ENCODE results near the gene PACRG. TPM values are rescaled to one million over a fixed set of nuclear protein-coding genes. Genes with fewer than 3 reads are reported as not detected.

PACRG gene
- polyA plus RNA-seq, 1 of the 3 experiments (the other 2 are of a cell fraction), result 0.56 TPM

DNA sequence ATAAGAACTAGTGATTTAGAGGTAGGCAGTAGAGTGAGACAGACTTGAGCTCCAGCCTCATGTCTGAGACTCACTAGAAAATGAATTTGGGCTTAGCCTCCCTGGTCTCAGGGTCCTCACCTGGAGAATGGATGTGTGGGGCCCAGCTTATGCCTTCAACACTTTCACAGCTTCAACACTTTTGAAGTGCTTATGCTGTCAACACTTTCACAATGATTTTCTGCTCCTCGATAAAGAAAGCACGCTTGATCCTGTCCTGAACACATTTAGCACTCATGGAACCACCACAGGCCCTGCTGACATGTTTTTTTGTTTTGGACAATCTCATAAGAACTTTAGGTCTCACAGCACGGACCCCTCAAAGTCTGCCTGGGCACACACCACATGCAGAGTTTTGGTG, 229.3 kb downstream of the PACRG start:
- Histone ChIP-seq H3K27ac (ENCODE audit: low read depth in 2 of 2, low read length in 1 of 2) (no peak overlapping the region), H2AFZ (ENCODE audit: low read depth) (no peak overlapping the region), H3K27me3 (ENCODE audit: insufficient read depth) (no peaks in the 10 kb centered on the region), H3K9me2 (no peaks in the 10 kb centered on the region), H3K4me1 (ENCODE audit: control insufficient read depth in 1 of 2, insufficient read depth in 2 of 2, low read depth in 1 of 2, low read length in 1 of 2) (peaks cover 0 to 3% of the 10 kb centered on the region in 2 experiments; a peak in 2 of 4 replicates), H3K9me3 (no peaks in the 10 kb centered on the region), H4K20me1 (ENCODE audit: insufficient read depth) (no peaks in the 10 kb centered on the region), H3K79me2 (ENCODE audit: insufficient read depth) (no peaks in the 10 kb centered on the region), H3K4me2 (no peak overlapping the region), H3K9ac (no peak overlapping the region), H3K36me3 (replicated peaks in 1 of 2; ENCODE audit: control insufficient read depth in 1 of 2, insufficient read depth in 2 of 2, low read length in 1 of 2) (no peaks in the 10 kb centered on the region), H3F3A (replicated peaks; ENCODE audit: insufficient read depth) (no peaks in the 10 kb centered on the region), H3K4me3 (ENCODE audit: low read depth in 2 of 2, low read length in 1 of 2) (no peak overlapping the region)
- no peak for TF ChIP-seq MEF2A (IDR thresholded peaks at IDR 0.05; ENCODE audit: borderline replicate concordance, low read depth)
- TF ChIP-seq, protein P1, sequence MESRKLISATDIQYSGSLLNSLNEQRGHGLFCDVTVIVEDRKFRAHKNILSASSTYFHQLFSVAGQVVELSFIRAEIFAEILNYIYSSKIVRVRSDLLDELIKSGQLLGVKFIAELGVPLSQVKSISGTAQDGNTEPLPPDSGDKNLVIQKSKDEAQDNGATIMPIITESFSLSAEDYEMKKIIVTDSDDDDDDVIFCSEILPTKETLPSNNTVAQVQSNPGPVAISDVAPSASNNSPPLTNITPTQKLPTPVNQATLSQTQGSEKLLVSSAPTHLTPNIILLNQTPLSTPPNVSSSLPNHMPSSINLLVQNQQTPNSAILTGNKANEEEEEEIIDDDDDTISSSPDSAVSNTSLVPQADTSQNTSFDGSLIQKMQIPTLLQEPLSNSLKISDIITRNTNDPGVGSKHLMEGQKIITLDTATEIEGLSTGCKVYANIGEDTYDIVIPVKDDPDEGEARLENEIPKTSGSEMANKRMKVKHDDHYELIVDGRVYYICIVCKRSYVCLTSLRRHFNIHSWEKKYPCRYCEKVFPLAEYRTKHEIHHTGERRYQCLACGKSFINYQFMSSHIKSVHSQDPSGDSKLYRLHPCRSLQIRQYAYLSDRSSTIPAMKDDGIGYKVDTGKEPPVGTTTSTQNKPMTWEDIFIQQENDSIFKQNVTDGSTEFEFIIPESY (IDR thresholded peaks at IDR 0.05; ENCODE audit: borderline replicate concordance, low read depth), result no peak
- no peak for TF ChIP-seq RAD21 (IDR thresholded peaks at IDR 0.05; ENCODE audit: low read length)
- TF ChIP-seq NFIC (IDR thresholded peaks at IDR 0.05; ENCODE audit: borderline replicate concordance), result no peak
- no peak for TF ChIP-seq TCF12 (IDR thresholded peaks at IDR 0.05)
- TF ChIP-seq, protein P2, sequence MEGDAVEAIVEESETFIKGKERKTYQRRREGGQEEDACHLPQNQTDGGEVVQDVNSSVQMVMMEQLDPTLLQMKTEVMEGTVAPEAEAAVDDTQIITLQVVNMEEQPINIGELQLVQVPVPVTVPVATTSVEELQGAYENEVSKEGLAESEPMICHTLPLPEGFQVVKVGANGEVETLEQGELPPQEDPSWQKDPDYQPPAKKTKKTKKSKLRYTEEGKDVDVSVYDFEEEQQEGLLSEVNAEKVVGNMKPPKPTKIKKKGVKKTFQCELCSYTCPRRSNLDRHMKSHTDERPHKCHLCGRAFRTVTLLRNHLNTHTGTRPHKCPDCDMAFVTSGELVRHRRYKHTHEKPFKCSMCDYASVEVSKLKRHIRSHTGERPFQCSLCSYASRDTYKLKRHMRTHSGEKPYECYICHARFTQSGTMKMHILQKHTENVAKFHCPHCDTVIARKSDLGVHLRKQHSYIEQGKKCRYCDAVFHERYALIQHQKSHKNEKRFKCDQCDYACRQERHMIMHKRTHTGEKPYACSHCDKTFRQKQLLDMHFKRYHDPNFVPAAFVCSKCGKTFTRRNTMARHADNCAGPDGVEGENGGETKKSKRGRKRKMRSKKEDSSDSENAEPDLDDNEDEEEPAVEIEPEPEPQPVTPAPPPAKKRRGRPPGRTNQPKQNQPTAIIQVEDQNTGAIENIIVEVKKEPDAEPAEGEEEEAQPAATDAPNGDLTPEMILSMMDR (IDR thresholded peaks at IDR 0.05), result no peak
- TF ChIP-seq JUND (IDR thresholded peaks at IDR 0.05), result no peak
- TF ChIP-seq GABPA (IDR thresholded peaks at IDR 0.05; ENCODE audit: low read depth), result no peak
- no peak for TF ChIP-seq RXRA (IDR thresholded peaks at IDR 0.05; ENCODE audit: borderline replicate concordance, low read depth)
- no peak for TF ChIP-seq FOXJ3 (CRISPR knock-in tag; IDR thresholded peaks at IDR 0.05)
- TF ChIP-seq, protein P3, sequence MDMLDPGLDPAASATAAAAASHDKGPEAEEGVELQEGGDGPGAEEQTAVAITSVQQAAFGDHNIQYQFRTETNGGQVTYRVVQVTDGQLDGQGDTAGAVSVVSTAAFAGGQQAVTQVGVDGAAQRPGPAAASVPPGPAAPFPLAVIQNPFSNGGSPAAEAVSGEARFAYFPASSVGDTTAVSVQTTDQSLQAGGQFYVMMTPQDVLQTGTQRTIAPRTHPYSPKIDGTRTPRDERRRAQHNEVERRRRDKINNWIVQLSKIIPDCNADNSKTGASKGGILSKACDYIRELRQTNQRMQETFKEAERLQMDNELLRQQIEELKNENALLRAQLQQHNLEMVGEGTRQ (IDR thresholded peaks at IDR 0.05; ENCODE audit: borderline replicate concordance, low read depth, low read length), result no peak
- no peak for TF ChIP-seq TEAD4 (IDR thresholded peaks at IDR 0.05; ENCODE audit: borderline replicate concordance, insufficient read depth)
- TF ChIP-seq, protein P4, sequence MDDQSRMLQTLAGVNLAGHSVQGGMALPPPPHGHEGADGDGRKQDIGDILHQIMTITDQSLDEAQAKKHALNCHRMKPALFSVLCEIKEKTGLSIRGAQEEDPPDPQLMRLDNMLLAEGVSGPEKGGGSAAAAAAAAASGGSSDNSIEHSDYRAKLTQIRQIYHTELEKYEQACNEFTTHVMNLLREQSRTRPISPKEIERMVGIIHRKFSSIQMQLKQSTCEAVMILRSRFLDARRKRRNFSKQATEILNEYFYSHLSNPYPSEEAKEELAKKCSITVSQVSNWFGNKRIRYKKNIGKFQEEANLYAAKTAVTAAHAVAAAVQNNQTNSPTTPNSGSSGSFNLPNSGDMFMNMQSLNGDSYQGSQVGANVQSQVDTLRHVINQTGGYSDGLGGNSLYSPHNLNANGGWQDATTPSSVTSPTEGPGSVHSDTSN (IDR thresholded peaks at IDR 0.05), result no peak
- CTCF ChIA-PET, result no interaction called here
- no peak for DNase-seq
- POLR2A ChIA-PET, result no interaction called here
- WGBS (ENCODE audit: low lambda C conversion rate), result 82% methylated on average over 3 of the region's 3 CpGs
